Fibroblast of lung (primary cell): ENCODE measurements around the gene CSRP1.

Experiments
- CTCF ChIP-seq, 2 donors: IDR thresholded peaks in 1 of 2; conservative IDR thresholded peaks in 1 of 2; 1 replicate in 1 of 2; 2 replicates in 1 of 2; pipeline ENCODE4 v1.5.1; 2011 to 2012; ENCODE audit warnings: low read length in 2 of 2, control low read depth in 1 of 2, inconsistent platforms in 1 of 2, low read depth in 1 of 2, mild to moderate bottlenecking in 1 of 2
- EZH2 ChIP-seq: IDR thresholded peaks from 2 replicates; pipeline ENCODE4 v1.5.1; 2012; ENCODE audit warnings: low read length, control low read depth, mild to moderate bottlenecking; ENCODE audit errors: missing control alignments

GRCh38 chr1:201450721-201451291 lies 56.1 kb downstream of the CSRP1 start:
- TF ChIP-seq EZH2: no peak
- no peak for TF ChIP-seq CTCF (conservative IDR thresholded peaks at IDR 0.05 in 1 of 2, IDR thresholded peaks at IDR 0.05 in 1 of 2; ENCODE audit: low read depth in 1 of 2, low read length in 2 of 2)
